NOMO-1 treated with dmso at 0.1 percent for 144 hours (cell line): Measurements from ENCODE around the gene SLC29A1.
"Not testable (repeated sequence)": the region's sequence is repeated elsewhere in the genome, so short reads cannot be mapped to it uniquely, and the experiment has no call there.

ENCODE experiments used
- DNase-seq: peaks from one replicate; lab custom pipeline; 2025; ENCODE audit not compliant: unreplicated experiment; lab: John Stamatoyannopoulos, UW

SLC29A1 gene

DNA sequence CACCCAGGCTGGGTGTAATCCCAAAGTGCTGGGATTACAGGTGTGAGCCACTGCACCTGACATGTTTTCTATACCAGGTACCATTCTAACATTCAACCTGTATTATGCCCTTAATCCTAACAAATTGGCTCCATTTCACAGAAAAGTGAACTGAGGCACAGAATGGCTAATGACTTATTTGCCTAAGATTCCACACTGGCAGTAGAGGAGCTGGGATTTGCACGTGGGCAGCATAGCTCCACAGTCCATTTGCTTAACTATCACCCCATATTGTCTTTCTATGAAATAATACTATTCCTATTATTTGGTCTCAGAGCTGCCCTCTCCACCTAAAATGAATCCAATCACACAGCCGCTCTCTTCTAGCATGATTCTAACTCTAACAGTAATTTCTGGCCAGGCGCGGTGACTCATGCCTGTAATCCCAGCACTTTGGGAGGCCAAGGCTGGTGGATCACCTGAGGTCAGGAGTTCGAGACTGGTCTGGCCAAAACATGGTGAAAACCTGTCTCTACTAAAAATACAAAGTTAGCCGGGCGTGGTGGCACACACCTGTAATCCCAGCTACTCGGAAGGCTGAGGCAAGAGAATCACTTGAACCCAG, 30.0 kb upstream of the SLC29A1 start:
- no peak for DNase-seq

GRCh38 chr6:44194326-44194725, 29.1 kb upstream of the SLC29A1 start:
- no peak for DNase-seq

DNA sequence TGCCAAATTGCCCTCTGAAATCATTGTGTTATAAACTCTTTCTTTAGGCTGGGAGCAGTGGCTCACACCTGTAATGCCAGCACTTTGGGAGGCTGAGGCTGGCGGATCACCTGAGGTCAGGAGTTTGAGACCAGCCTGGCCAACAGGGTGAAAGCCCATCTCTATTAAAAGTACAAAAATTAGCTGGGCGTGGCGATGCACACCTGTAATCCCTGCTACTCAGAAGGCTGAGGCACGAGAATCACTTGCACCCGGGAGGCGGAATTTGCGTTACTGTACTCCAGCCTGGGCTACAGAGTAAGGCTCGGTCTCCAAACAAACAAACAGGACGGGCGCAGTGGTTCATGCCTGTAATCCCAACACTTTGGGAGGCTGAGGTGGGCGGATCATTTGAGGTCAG, 27.0 kb upstream of the SLC29A1 start:
- DNase-seq = not testable (repeated sequence)

DNA sequence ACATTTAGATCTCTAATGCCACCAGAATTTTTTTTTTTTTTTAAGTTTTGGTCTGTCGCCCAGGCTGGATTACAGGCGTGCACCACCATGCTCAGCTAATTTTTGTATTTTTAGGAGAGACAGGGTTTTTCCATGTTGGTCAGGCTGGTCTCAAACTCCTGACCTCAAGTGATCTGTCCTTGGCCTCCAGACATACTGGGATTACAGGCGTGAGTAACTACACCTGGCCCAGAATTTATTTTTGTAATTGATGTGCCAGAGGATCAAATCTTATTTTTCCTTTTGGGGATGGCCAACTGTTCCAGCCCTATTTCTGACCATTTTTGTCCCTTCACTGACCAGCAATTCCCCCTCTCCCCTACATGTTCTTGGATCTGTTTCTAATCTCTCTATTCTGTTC, 24.7 kb upstream of the SLC29A1 start:
- no peak for DNase-seq

DNA sequence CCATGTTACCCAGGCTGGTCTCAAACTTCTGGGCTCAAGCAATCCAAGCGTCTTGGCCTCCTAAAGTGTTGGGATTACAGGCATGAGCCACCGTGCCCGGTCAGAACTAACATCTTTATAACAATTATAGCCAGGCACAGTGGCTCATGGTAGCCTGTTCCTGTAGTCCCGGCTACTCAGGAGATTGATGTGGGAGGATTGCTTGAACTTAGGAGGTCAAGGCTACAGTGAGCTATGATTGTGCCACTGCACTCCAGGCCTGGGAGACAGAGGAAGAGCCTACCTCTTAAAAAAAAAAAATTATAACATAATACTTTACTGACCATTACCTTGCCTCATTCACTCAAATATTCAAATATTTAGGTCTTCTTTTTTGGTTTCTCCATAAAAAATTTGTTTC, 23.5 kb upstream of the SLC29A1 start:
- no peak for DNase-seq

- DNase-seq = no peak
These were observed 22.2 kb upstream of the SLC29A1 start for GRCh38 chr6:44201200-44201599.

GRCh38 chr6:44201638-44202303, 21.6 kb upstream of the SLC29A1 start:
- DNase-seq = no peak

DNA sequence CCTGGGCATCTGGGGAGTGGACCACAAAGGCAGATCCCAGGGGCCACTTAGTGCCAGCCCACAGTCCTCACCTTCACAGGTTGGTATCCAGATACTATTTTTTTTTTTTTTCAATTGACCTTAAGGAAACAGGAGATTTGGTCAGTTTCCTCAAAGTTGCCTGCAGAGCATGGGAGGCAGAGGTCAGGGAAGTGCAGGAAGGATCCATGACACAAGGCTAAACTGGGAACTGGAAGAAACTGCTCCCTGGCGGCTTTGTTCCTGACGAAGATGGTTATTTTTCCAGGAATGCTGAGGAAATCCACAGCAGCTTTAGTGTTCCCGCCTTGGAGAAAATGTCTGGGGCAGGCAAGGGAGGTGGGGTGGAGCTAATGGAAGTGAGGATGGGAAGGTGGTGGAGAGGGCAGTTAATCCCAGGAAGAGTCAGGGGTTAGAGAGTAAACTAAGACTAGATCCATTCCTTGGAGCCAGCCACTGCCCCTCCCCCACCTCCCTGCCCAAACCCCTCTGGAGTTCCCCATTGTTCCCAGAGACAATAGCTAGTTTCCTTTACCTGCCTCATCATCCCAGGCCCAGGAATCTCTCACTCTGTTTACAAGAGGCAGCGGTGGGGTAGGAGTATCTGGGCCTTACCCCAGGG, 20.9 kb upstream of the SLC29A1 start:
- no peak for DNase-seq

DNA sequence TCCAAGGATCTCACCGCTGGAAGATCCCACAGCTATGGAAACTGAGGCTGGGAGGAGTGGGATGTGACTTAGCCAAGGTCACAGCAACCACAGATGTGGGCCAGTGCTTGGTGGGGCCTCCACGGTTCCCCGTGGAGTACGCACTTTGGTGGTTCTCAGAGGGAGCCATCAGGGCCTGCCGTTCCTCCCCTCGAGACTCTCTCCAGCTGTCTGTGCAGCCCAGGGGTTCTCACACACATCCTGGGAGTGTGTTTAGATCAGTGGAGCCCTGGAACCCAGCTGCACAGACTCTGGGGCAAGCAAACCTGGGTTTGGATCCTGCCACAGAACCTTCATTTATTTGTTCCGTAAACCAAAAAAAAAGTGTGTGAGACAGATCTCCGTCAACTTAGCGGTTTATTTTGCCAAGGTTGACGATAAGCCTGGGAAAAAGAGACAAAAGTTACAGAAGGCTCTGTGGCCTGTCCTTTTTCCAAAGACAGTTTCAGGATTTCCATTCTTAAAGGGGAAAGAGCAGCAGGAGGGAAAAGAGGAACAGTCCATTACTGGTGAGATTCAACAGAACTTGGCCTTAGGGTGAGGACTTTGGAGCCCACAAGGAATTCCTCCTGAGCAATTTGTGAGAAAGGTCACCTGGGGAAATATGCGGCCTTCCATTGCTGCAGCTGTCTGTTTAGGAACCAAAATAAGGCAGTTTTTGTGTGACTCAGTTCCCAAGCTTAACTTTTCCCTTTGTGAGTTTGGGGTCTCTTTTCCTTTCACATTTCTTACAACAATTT, 20.2 kb upstream of the SLC29A1 start:
- DNase-seq = no peak

GRCh38 chr6:44203955-44204354, 19.4 kb upstream of the SLC29A1 start:
- DNase-seq = peak; percentile 50

DNA sequence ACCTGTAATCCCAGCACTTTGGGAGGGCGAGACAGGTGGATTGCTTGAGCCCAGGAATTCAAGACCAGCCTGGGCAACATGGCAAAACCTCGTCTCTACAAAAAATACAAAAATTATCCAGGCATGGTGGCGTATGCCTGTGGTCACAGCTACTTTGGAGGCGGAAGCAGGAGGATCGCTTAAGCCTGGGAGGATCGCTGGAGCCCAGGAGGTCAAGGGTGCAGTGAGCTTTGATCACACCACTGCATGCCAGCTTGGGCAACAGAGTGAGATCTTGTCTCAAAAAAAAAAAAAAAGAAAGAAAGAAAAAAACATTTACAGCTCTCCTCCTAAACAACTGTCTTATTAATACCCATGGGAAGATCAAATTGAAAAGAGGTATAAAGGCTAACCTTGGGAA, 15.4 kb upstream of the SLC29A1 start:
- no peak for DNase-seq

- DNase-seq = peak; percentile 48
These were observed 12.1 kb upstream of the SLC29A1 start for GRCh38 chr6:44211284-44211683.

DNA sequence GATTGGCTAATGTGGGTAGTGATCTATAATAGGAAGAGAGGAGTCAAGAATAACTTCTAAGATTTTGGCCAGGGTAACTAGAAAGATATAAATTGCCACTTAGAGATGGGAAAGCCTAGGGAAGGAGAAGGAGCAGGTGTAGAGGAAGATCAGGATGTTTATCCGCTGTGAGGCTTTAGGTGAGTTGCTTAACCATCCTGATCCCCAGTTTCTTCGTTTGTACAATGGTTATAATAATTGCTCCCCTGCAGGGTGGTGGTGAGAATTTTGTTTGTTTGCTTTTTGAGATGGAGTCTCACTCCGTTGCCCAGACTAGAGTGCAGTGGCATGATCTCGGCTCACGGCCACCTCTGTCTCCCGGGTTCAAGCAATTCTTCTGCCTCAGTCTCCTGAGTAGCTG, 9.1 kb upstream of the SLC29A1 start:
- no peak for DNase-seq

- DNase-seq = no peak
These were observed 6.6 kb upstream of the SLC29A1 start, which contains the start of gene MYMX for GRCh38 chr6:44216677-44217331. TSS of gene MYMX (plus strand) at chr6:44216926. CDS start at chr6:44217472, 546 bp downstream.

DNA sequence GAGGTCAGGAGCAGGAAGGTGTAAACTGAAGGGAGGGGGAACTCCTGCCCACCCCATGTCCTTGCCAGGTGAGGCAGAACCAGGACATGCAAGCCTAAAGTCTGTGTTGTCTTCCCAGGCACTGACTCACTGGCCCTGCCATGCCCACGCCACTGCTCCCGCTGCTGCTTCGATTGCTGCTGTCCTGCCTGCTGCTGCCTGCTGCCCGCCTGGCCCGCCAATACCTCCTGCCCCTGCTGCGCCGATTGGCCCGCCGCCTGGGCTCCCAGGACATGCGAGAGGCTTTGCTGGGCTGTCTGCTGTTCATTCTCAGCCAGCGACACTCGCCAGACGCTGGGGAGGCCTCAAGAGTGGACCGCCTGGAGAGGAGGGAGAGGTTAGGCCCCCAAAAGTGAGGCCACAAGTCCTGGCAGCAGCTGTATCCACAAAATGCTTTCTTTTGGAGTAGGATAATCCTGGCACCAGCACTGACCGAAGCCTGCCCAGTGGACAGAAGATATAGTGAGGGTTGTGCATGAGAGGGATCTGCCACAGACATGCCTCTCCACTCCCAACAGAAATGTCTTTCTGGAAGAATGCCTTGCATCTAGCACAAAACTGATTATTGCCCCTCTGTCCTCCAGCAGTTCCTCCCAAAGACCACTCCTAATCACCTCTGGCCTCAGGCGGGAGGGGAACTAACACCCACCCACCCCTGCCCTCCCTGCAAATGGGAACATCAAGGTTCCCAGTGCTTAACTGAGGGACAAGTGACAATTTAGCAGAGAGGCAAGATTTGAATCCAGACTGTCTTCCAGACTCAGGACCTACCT, 5.9 kb upstream of the SLC29A1 start:
- no peak for DNase-seq

GRCh38 chr6:44219053-44219814, 4.2 kb upstream of the SLC29A1 start:
- peak; percentile 61 for DNase-seq

GRCh38 chr6:44219815-44220784, 3.3 kb upstream of the SLC29A1 start:
- DNase-seq = no peak

DNA sequence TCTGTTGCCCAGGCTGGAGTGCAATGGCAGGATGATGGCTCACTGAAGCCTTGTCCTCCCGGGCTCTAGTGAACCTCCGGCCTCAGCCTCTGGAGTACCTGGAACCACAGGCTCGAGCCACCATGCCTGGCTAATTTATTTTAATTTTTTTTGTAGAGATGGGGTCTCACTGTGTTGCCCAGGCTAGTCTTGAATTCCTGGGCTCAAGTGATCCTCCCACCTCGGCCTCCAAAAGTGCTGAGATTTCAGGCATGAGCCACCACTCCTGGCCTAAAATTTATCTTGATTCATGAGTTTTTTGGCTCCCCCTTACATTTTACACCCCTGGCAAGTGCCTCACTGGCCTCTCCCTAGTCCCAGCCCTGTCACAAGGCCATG, 2.5 kb upstream of the SLC29A1 start:
- no peak for DNase-seq
